ENCODE results near the gene SLC18A3.

The SLC18A3 gene
- total RNA-seq: 0 to 0.08 (median 0) reads per million in 4 donors

GRCh38 chr10:49610114-49610457 is at the start of gene SLC18A3:
Gene SLC18A3 (plus strand): TSS chr10:49610310. CDS start chr10:49610741, 431 bp downstream.
- no peak for DNase-seq

GRCh38 chr10:49560526-49560925 is 49.6 kb upstream of the SLC18A3 start:
- no peak for DNase-seq

GRCh38 chr10:49562893-49563292 is 47.2 kb upstream of the SLC18A3 start:
- no peak for DNase-seq

GRCh38 chr10:49564461-49565009 is 45.6 kb upstream of the SLC18A3 start:
- no peak for DNase-seq

- no peak for DNase-seq
These were observed 42.3 kb upstream of the SLC18A3 start for GRCh38 chr10:49567810-49568209.

GRCh38 chr10:49568235-49568634 is 41.9 kb upstream of the SLC18A3 start:
- no peak for DNase-seq

GRCh38 chr10:49569031-49569631 is 41.0 kb upstream of the SLC18A3 start:
- DNase-seq: no peak

GRCh38 chr10:49571388-49571787 is 38.7 kb upstream of the SLC18A3 start:
- no peak for DNase-seq

GRCh38 chr10:49572594-49573114 is 37.5 kb upstream of the SLC18A3 start:
- DNase-seq: no peak

- DNase-seq: no peak
These were observed 34.5 kb upstream of the SLC18A3 start for GRCh38 chr10:49575489-49576072.

- DNase-seq: no peak
These were observed 32.8 kb upstream of the SLC18A3 start for GRCh38 chr10:49577182-49577925.

- DNase-seq: no peak
These were observed 31.7 kb upstream of the SLC18A3 start for GRCh38 chr10:49578392-49578791.

GRCh38 chr10:49579621-49580020 is 30.5 kb upstream of the SLC18A3 start:
- no peak for DNase-seq

- no peak for DNase-seq
These were observed 24.7 kb upstream of the SLC18A3 start for GRCh38 chr10:49585387-49585786.

- no peak for DNase-seq
These were observed 22.1 kb upstream of the SLC18A3 start for GRCh38 chr10:49587981-49588380.

- peak in 3 of 5 donors; percentile 13 to 38 (median 23) for DNase-seq
These were observed 17.2 kb upstream of the SLC18A3 start for GRCh38 chr10:49592726-49593563.

GRCh38 chr10:49593564-49593875 is 16.6 kb upstream of the SLC18A3 start:
- DNase-seq: no peak

- DNase-seq: no peak
These were observed 16.1 kb upstream of the SLC18A3 start for GRCh38 chr10:49593998-49594397.

- peak in 1 of 5 donors; percentile 5 for DNase-seq
These were observed 15.5 kb upstream of the SLC18A3 start for GRCh38 chr10:49594594-49594993.

- DNase-seq: no peak
These were observed 15.0 kb upstream of the SLC18A3 start for GRCh38 chr10:49595003-49595712.

GRCh38 chr10:49595713-49596492 is 14.2 kb upstream of the SLC18A3 start:
- no peak for DNase-seq
